Keratinocyte (primary cell): Measurements from ENCODE around the gene ST3GAL6. TPM values are rescaled to one million over a fixed set of nuclear protein-coding genes. Genes with fewer than 3 reads are reported as not detected.

ENCODE experiments used
- DNase-seq: peaks from one replicate; pipeline ENCODE4 v3.0.0-alpha.2; 2011; ENCODE audit warnings: low read depth, missing footprints, low spot score
- FAIRE-seq: peaks from 2 replicates; lab custom pipeline; 2011; peaks lifted over from hg19 to GRCh38; lab: Jason Lieb, UNC
- H2AFZ ChIP-seq: 2 replicates; pipeline ENCODE4 v1.6.0; 2012; ENCODE audit warnings: low read length, control low read depth, inconsistent platforms; ENCODE audit not compliant: control insufficient read depth
- H3K27ac ChIP-seq: 2 replicates; pipeline ENCODE4 v1.5.1; 2011; ENCODE audit warnings: low read length; ENCODE audit not compliant: control insufficient read depth, insufficient read depth
- H3K27me3 ChIP-seq: 3 replicates; pipeline ENCODE4 v1.6.0; 2011; ENCODE audit warnings: low read length; ENCODE audit not compliant: control insufficient read depth, insufficient read depth; ENCODE audit errors: extremely low read depth
- H3K36me3 ChIP-seq, 2 experiments: 2 replicates in 1 of 2; 3 replicates in 1 of 2; pipeline ENCODE4 v1.5.1; 2011; ENCODE audit warnings: low read length in 2 of 2, mild to moderate bottlenecking in 1 of 2; ENCODE audit not compliant: control insufficient read depth in 2 of 2, insufficient read depth in 2 of 2; ENCODE audit errors: extremely low read depth in 1 of 2
- H3K4me1 ChIP-seq: 3 replicates; pipeline ENCODE4 v1.5.1; 2011; ENCODE audit warnings: low read length; ENCODE audit not compliant: control insufficient read depth, insufficient read depth; ENCODE audit errors: extremely low read depth
- H3K4me2 ChIP-seq: 3 replicates; pipeline ENCODE4 v1.6.0; 2011; ENCODE audit warnings: low read depth, low read length; ENCODE audit not compliant: control insufficient read depth, insufficient read depth; ENCODE audit errors: extremely low read depth
- H3K4me3 ChIP-seq, 3 experiments: fragments of 200-600 bp in 1 of 3; sonication (generic) in 1 of 3; 2 replicates in 2 of 3; 3 replicates in 1 of 3; pipeline ENCODE4 v1.5.1; 2011 to 2016; ENCODE audit warnings: low read length in 3 of 3, mild to moderate bottlenecking in 3 of 3, control low read depth in 2 of 3, inconsistent platforms in 1 of 3, low read depth in 1 of 3, mixed read lengths in 1 of 3, mixed run types in 1 of 3, moderate library complexity in 1 of 3; ENCODE audit not compliant: control insufficient read depth in 2 of 3, insufficient read depth in 2 of 3; ENCODE audit errors: extremely low read depth in 1 of 3
- H3K79me2 ChIP-seq: 2 replicates; pipeline ENCODE4 v1.6.0; 2012; ENCODE audit warnings: low read length; ENCODE audit not compliant: control insufficient read depth, insufficient read depth
- H3K9ac ChIP-seq: 3 replicates; pipeline ENCODE4 v1.6.0; 2011; ENCODE audit warnings: low read length; ENCODE audit not compliant: control insufficient read depth, insufficient read depth; ENCODE audit errors: extremely low read depth
- H3K9me1 ChIP-seq: 3 replicates; pipeline ENCODE4 v1.6.0; 2011; ENCODE audit warnings: low read length; ENCODE audit not compliant: control insufficient read depth, insufficient read depth; ENCODE audit errors: extremely low read depth
- H3K9me3 ChIP-seq: 2 replicates; pipeline ENCODE4 v1.5.1; 2012; ENCODE audit warnings: low read depth, low read length; ENCODE audit not compliant: control insufficient read depth
- H4K20me1 ChIP-seq: 3 replicates; pipeline ENCODE4 v1.6.0; 2011; ENCODE audit warnings: low read length; ENCODE audit not compliant: control insufficient read depth, insufficient read depth; ENCODE audit errors: extremely low read depth
- EZH2 ChIP-seq: IDR thresholded peaks from one replicate; pipeline ENCODE4 v1.6.1; 2012; ENCODE audit warnings: inconsistent platforms, mild to moderate bottlenecking, low read length, moderate library complexity
- dilution Hi-C: fragments of 300-500 bp; cut with MboI; formaldehyde crosslinking; loops from one replicate; pipeline ENCODE4 v1.7.0; 2020; ENCODE audit warnings: low sequenced_read_pairs; ENCODE audit not compliant: extremely low pct_ligation_motif_present
- polyA minus RNA-seq, 3 experiments: library from RNA; depleted of rRNA, polyadenylated mRNA; stranded (reverse); fragments of >200 nt; gene quantifications; 1 replicate in 1 of 3; 2 replicates in 1 of 3; 3 replicates in 1 of 3; pipeline ENCODE4 v1.2.3, GENCODE V29; 2011
- polyA plus RNA-seq, 5 experiments: library from polyadenylated mRNA; depleted of rRNA in 3 of 5; stranded (reverse) in 3 of 5; stranded (forward) in 1 of 5; unstranded in 1 of 5; fragments of >200 nt; gene quantifications; 1 replicate in 1 of 5; 2 replicates in 3 of 5; 3 replicates in 1 of 5; pipeline versions ENCODE4 v1.2.1 to v1.2.3, GENCODE V29; 2011 to 2012; ENCODE audit warnings: missing spikeins in 2 of 5, low read depth in 1 of 5, low replicate concordance in 1 of 5
- TF ChIP-seq, protein P1 (sequence below), 3 experiments: IDR thresholded peaks in 1 of 3; conservative IDR thresholded peaks in 1 of 3; optimal IDR thresholded peaks in 1 of 3; 2 replicates in 2 of 3; 3 replicates in 1 of 3; pipeline versions ENCODE3 to v1.5.1; 2011; ENCODE audit warnings: low read length in 3 of 3, mild to moderate bottlenecking in 3 of 3, moderate library complexity in 2 of 3, control low read depth in 1 of 3, inconsistent platforms in 1 of 3; ENCODE audit not compliant: insufficient read depth in 2 of 3; ENCODE audit errors: extremely low read depth in 1 of 3

ST3GAL6 gene
- 1.8 to 5.3 TPM (median 4.0 TPM) in 3 replicates for polyA plus RNA-seq
- 14.4 TPM for polyA plus RNA-seq (2011; ENCODE audit: low read depth)
- 1.2 and 2.7 TPM in 2 replicates for polyA plus RNA-seq (2011; cell fraction: cytosol; rRNA removed)
- polyA plus RNA-seq (2011; cell fraction: nucleus; rRNA removed), result 4.3 and 5.2 TPM in 2 replicates
- 2.4 and 8.6 TPM in 2 replicates for polyA plus RNA-seq (2012; ENCODE audit: low replicate concordance)
- polyA minus RNA-seq, result 0.56 to 4.3 TPM (median 1.5 TPM) in 3 replicates
- 5.2 TPM for polyA minus RNA-seq (2011; cell fraction: cytosol; rRNA and poly(A)+ RNA removed)
- polyA minus RNA-seq (2011; cell fraction: nucleus; rRNA and poly(A)+ RNA removed), result 3.1 and 5.4 TPM in 2 replicates

GRCh38 chr3:98763076-98763475 lies at the start of gene ST3GAL6:
TSS of gene ST3GAL6 (plus strand) at chr3:98763340. CDS start at chr3:98768441, 5,101 bp downstream.
- Histone ChIP-seq H3K9me3 (no peaks in the 10 kb centered on the region), H3K9ac (no peak within 1 kb of the TSS), H3K27me3 (no peaks in the 10 kb centered on the region), H3K4me3 (no peak within 1 kb of the TSS), H4K20me1 (no peaks in the 10 kb centered on the region), H3K79me2 (no peaks in the 10 kb centered on the region), H3K27ac (no peak within 1 kb of the TSS), H3K4me2 (no peak within 1 kb of the TSS), H2AFZ (no peak within 1 kb of the TSS), H3K9me1 (no peaks in the 10 kb centered on the region), H3K4me1 (peaks cover 5% of the 10 kb centered on the region), H3K36me3 (no peaks in the 10 kb centered on the region)
- no peak for TF ChIP-seq EZH2
- TF ChIP-seq, protein P1, sequence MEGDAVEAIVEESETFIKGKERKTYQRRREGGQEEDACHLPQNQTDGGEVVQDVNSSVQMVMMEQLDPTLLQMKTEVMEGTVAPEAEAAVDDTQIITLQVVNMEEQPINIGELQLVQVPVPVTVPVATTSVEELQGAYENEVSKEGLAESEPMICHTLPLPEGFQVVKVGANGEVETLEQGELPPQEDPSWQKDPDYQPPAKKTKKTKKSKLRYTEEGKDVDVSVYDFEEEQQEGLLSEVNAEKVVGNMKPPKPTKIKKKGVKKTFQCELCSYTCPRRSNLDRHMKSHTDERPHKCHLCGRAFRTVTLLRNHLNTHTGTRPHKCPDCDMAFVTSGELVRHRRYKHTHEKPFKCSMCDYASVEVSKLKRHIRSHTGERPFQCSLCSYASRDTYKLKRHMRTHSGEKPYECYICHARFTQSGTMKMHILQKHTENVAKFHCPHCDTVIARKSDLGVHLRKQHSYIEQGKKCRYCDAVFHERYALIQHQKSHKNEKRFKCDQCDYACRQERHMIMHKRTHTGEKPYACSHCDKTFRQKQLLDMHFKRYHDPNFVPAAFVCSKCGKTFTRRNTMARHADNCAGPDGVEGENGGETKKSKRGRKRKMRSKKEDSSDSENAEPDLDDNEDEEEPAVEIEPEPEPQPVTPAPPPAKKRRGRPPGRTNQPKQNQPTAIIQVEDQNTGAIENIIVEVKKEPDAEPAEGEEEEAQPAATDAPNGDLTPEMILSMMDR (optimal IDR thresholded peaks at IDR 0.05 in 1 of 3, IDR thresholded peaks at IDR 0.05 in 1 of 3, conservative IDR thresholded peaks at IDR 0.05 in 1 of 3; ENCODE audit: extremely low read depth in 1 of 3, insufficient read depth in 2 of 3, low read length in 3 of 3), result no peak
- no peak for DNase-seq
- dilution Hi-C loops, result no loop called here
- FAIRE-seq, result peak; percentile 56

GRCh38 chr3:98713984-98714383 lies 49.2 kb upstream of the ST3GAL6 start:
- Histone ChIP-seq H3K4me2 (no peak overlapping the region), H3K36me3 (no peaks in the 10 kb centered on the region), H3K27me3 (no peaks in the 10 kb centered on the region), H3K4me1 (no peaks in the 10 kb centered on the region), H3K9me3 (no peaks in the 10 kb centered on the region), H3K9me1 (no peaks in the 10 kb centered on the region), H4K20me1 (no peaks in the 10 kb centered on the region), H3K27ac (no peak overlapping the region), H3K4me3 (no peak overlapping the region), H3K9ac (no peak overlapping the region), H2AFZ (no peak overlapping the region), H3K79me2 (no peaks in the 10 kb centered on the region)
- no peak for DNase-seq
- no peak for TF ChIP-seq EZH2
- TF ChIP-seq, protein P1 (optimal IDR thresholded peaks at IDR 0.05 in 1 of 3, IDR thresholded peaks at IDR 0.05 in 1 of 3, conservative IDR thresholded peaks at IDR 0.05 in 1 of 3; ENCODE audit: extremely low read depth in 1 of 3, insufficient read depth in 2 of 3, low read length in 3 of 3), result no peak
- dilution Hi-C loops, result no loop called here
- FAIRE-seq, result no peak
